ENCODE results near the gene XRCC5.

- no peak for TF ChIP-seq POLR2A (IDR thresholded peaks at IDR 0.05)
- no peak for TF ChIP-seq CTCF (IDR thresholded peaks at IDR 0.05)
Measured at GRCh38 chr2:216146573-216146972, 37.4 kb downstream of the XRCC5 start.
